ENCODE measurements around the gene SVIL.

Gene SVIL

DNA sequence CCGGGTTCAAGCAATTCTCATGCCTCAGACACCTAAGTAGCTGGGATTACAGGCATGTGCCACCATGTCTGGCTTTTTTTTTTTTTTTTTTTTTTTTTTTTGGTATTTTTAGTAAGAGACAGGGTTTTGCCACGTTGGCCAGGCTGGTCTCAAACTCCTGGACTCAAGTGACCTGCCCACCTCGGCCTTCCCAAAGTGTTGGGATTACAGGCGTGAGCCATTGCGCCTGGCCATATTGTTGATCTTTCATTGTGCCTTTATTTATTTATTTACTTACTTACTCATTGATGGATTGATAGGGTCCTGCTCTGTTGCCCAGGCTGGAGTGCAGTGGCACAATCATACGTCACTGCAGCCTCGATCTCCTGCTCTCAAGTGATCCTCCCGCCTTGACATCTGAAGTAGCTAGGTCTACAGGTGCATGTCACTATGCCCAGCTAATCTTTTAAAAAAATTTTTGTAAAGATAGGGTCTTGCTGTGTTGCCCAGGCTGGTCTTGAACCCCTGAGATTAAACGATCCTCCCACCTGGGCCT, 30.4 kb downstream of the SVIL start:
- no peaks in the 10 kb centered on the region for H3K79me2 ChIP-seq (ENCODE audit: control insufficient read depth, insufficient read depth, low read length, unreplicated experiment)
- no peaks in the 10 kb centered on the region for H3K27me3 ChIP-seq (ENCODE audit: insufficient read depth, low read length)
- peaks cover 5% of the 10 kb centered on the region for H3K4me1 ChIP-seq (ENCODE audit: control insufficient read depth, insufficient read depth, low read length, unreplicated experiment)
- no peak overlapping the region for H3K27ac ChIP-seq (ENCODE audit: low read depth, low read length)
- no peak overlapping the region for H2AFZ ChIP-seq (ENCODE audit: low read length, unreplicated experiment)
- H3K4me3 ChIP-seq (ENCODE audit: low read depth, low read length): no peak overlapping the region
- H3K36me3 ChIP-seq (ENCODE audit: insufficient read depth, low read length): peaks cover 4% of the 10 kb centered on the region; the same call in 1 of the 2 replicates

DNA sequence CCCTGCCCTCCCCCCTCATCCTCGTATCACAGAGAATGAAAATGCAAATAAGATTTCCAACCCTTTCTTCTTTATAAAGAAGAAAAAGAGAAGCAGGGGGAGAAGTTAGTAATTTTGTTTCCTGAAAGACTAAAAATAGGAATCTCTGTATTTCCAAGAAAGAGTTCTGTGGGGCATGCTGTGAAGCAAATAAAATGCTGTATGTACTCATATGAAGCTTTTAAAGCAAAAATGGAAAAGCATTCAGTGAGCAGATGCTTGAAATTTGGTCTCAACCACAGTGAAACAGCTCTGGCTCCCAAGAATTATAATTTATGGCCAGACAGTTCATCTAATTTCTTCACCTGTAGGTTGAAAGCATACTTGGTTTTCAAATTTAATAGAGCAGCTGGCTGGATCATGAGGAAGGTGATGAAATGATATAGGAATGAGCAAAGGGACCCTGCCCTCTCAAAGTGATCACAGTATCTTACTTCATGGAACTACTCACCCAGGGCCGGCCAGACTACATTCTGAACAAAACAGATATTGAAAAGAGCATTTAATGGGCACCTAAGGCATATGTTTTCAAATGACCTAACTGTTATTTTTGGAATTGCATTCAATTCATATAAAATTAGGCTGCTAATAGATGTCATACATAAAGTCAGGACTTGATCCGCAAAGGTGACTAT, 31.4 kb downstream of the SVIL start:
- H3K27ac ChIP-seq (ENCODE audit: low read depth, low read length): no peak overlapping the region
- H2AFZ ChIP-seq (ENCODE audit: low read length, unreplicated experiment): no peak overlapping the region
- no peak overlapping the region for H3K4me3 ChIP-seq (ENCODE audit: low read depth, low read length)
- H3K4me1 ChIP-seq (ENCODE audit: control insufficient read depth, insufficient read depth, low read length, unreplicated experiment): peaks cover 12% of the 10 kb centered on the region
- no peaks in the 10 kb centered on the region for H3K27me3 ChIP-seq (ENCODE audit: insufficient read depth, low read length)
- H3K36me3 ChIP-seq (ENCODE audit: insufficient read depth, low read length): no peaks in the 10 kb centered on the region
- H3K79me2 ChIP-seq (ENCODE audit: control insufficient read depth, insufficient read depth, low read length, unreplicated experiment): no peaks in the 10 kb centered on the region

DNA sequence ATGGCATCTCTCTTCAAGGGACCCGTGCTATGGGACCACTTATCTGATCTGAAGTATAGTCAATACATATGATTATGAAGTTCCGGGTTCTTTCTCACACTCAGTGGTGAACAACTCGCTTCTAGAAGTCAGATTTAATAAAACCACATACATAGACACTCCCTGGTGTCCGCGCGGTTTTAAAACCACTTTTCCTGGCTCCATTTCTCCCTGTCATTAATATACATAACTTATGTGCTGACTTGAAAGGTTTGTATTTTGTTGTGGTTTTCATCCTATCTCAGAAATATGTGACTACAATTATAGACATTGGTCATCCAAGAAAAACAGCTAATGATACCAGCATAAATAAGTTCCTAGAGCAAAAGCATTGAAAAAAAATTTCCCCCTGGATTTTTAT, 34.0 kb downstream of the SVIL start:
- Histone ChIP-seq H2AFZ (ENCODE audit: low read length, unreplicated experiment) (no peak overlapping the region), H3K27me3 (ENCODE audit: insufficient read depth, low read length) (no peaks in the 10 kb centered on the region), H3K27ac (ENCODE audit: low read depth, low read length) (no peak overlapping the region), H3K36me3 (ENCODE audit: insufficient read depth, low read length) (no peaks in the 10 kb centered on the region), H3K79me2 (ENCODE audit: control insufficient read depth, insufficient read depth, low read length, unreplicated experiment) (no peaks in the 10 kb centered on the region), H3K4me1 (ENCODE audit: control insufficient read depth, insufficient read depth, low read length, unreplicated experiment) (peaks cover 12% of the 10 kb centered on the region), H3K4me3 (ENCODE audit: low read depth, low read length) (no peak overlapping the region)

DNA sequence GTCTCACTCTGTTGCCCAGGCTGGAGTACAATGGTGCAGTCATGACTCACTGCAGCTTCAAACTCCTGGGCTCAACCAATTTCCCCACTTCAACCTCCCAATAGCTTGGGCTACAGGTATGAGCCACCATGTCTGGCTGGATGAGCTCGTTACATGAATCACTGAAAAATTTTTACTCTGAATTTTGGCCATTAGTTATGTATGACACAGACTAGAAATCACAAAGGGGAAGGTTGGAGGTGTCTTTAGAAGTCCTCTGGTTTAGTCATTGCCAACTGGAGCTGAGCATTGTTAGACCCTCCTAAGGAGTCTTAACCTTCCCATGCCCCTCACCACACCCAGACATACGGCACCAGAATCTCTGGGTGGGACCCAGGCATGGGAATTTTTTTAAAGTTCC, 34.7 kb downstream of the SVIL start:
- H3K36me3 ChIP-seq (ENCODE audit: insufficient read depth, low read length): no peaks in the 10 kb centered on the region
- H3K27me3 ChIP-seq (ENCODE audit: insufficient read depth, low read length): no peaks in the 10 kb centered on the region
- no peaks in the 10 kb centered on the region for H3K79me2 ChIP-seq (ENCODE audit: control insufficient read depth, insufficient read depth, low read length, unreplicated experiment)
- H2AFZ ChIP-seq (ENCODE audit: low read length, unreplicated experiment): no peak overlapping the region
- peaks cover 12% of the 10 kb centered on the region for H3K4me1 ChIP-seq (ENCODE audit: control insufficient read depth, insufficient read depth, low read length, unreplicated experiment)
- no peak overlapping the region for H3K4me3 ChIP-seq (ENCODE audit: low read depth, low read length)
- no peak overlapping the region for H3K27ac ChIP-seq (ENCODE audit: low read depth, low read length)

DNA sequence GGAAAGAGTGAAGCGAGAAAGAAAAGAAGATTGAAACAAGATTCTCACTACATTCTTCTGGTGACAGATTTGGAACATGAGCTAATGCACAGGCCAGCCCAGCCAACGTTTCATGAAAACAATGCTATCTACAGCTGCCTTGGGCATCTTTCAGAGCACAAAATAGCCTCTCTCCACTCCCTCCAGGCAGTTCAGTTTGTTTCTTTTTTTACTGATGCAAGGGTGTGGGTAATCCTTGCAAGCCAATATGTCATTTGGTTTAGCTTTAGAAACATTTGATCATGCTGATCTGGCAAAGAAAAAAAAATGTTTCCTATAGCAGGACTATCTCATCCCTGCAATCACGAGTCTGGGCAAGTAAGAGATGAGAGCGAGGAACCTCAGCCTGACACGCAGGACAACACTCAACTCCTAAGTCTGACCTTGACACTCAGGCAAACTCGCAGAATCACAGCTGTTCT, 35.9 kb downstream of the SVIL start:
- Histone ChIP-seq H3K27ac (ENCODE audit: low read depth, low read length) (no peak overlapping the region), H3K27me3 (ENCODE audit: insufficient read depth, low read length) (no peaks in the 10 kb centered on the region), H3K36me3 (ENCODE audit: insufficient read depth, low read length) (no peaks in the 10 kb centered on the region), H3K79me2 (ENCODE audit: control insufficient read depth, insufficient read depth, low read length, unreplicated experiment) (no peaks in the 10 kb centered on the region), H3K4me3 (ENCODE audit: low read depth, low read length) (no peak overlapping the region), H3K4me1 (ENCODE audit: control insufficient read depth, insufficient read depth, low read length, unreplicated experiment) (peaks cover 12% of the 10 kb centered on the region), H2AFZ (ENCODE audit: low read length, unreplicated experiment) (no peak overlapping the region)

DNA sequence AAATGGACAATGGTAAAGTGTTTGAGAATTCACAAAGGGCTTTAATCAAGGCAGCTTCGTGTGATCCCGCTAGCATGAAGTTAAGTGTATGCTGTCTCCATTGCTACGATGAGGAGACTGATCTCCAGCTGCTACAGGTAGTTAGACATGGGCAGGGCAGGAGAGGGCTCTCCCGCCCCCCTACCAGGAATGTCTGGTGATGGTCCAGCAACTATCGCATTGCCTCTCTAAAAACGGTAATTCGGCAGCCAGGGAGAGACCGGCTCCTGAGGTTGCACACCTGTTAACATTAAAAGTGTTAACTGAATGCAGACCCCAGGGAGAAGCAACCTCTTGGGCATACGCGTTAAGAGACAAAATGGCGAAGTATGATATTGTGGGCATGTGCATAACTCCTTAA, 37.9 kb downstream of the SVIL start:
- no peak overlapping the region for H3K27ac ChIP-seq (ENCODE audit: low read depth, low read length)
- H3K4me1 ChIP-seq (ENCODE audit: control insufficient read depth, insufficient read depth, low read length, unreplicated experiment): peaks cover 24% of the 10 kb centered on the region
- H3K79me2 ChIP-seq (ENCODE audit: control insufficient read depth, insufficient read depth, low read length, unreplicated experiment): no peaks in the 10 kb centered on the region
- H2AFZ ChIP-seq (ENCODE audit: low read length, unreplicated experiment): no peak overlapping the region
- no peaks in the 10 kb centered on the region for H3K36me3 ChIP-seq (ENCODE audit: insufficient read depth, low read length)
- H3K4me3 ChIP-seq (ENCODE audit: low read depth, low read length): no peak overlapping the region
- H3K27me3 ChIP-seq (ENCODE audit: insufficient read depth, low read length): no peaks in the 10 kb centered on the region

DNA sequence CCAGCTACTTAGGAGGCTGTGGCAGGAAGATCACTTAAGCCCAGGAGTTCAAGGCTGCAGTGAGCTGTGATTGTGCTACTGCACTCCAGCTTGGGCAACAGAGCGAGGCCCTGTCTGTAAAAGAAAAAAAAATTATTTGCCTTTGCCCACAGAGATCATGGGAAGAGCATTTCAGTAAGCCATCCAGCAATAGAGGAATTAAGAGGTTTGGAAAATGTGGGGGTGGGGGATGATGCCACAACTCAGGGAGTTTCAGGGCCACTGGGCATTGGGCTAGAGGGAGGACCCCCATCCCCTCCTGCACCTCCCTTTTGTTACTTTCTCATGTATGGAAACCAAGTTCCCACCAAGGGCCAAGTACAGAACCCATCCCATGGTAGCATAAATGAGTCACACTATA, 38.4 kb downstream of the SVIL start:
- Histone ChIP-seq H3K27ac (ENCODE audit: low read depth, low read length) (no peak overlapping the region), H2AFZ (ENCODE audit: low read length, unreplicated experiment) (no peak overlapping the region), H3K36me3 (ENCODE audit: insufficient read depth, low read length) (no peaks in the 10 kb centered on the region), H3K4me1 (ENCODE audit: control insufficient read depth, insufficient read depth, low read length, unreplicated experiment) (peaks cover 24% of the 10 kb centered on the region), H3K79me2 (ENCODE audit: control insufficient read depth, insufficient read depth, low read length, unreplicated experiment) (no peaks in the 10 kb centered on the region), H3K4me3 (ENCODE audit: low read depth, low read length) (no peak overlapping the region), H3K27me3 (ENCODE audit: insufficient read depth, low read length) (no peaks in the 10 kb centered on the region)

DNA sequence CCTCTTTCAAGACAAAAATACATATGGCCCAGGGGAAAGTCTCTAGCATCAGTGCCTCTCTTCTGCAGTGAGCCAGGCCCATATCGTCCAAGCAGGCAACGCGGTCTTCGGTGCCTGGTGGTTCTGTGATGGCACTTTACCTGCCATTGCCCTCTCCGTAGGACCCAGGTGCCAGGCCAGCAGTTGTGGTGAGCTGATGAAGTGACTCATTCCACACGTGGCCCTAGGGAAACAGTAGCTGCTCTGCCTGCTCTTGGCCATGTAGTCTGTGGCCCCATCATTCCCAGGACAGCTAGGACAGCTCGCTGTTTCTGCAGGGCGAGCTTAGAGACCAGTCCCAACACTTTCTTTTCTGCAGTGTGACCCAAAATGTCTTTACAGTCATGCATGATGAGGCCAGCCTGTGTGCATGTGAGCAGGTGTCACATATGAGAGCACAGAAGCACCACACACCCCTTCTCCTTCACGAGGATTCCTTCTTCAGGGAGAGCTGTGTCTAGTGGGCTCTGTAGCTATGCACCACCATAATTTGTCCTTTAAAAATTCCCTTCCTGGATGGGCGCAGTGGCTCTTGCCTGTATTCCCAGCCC, 39.0 kb downstream of the SVIL start:
- H3K27ac ChIP-seq (ENCODE audit: low read depth, low read length): no peak overlapping the region
- H3K36me3 ChIP-seq (ENCODE audit: insufficient read depth, low read length): no peaks in the 10 kb centered on the region
- H3K27me3 ChIP-seq (ENCODE audit: insufficient read depth, low read length): no peaks in the 10 kb centered on the region
- H3K4me1 ChIP-seq (ENCODE audit: control insufficient read depth, insufficient read depth, low read length, unreplicated experiment): peaks cover 29% of the 10 kb centered on the region
- no peak overlapping the region for H2AFZ ChIP-seq (ENCODE audit: low read length, unreplicated experiment)
- no peaks in the 10 kb centered on the region for H3K79me2 ChIP-seq (ENCODE audit: control insufficient read depth, insufficient read depth, low read length, unreplicated experiment)
- no peak overlapping the region for H3K4me3 ChIP-seq (ENCODE audit: low read depth, low read length)

DNA sequence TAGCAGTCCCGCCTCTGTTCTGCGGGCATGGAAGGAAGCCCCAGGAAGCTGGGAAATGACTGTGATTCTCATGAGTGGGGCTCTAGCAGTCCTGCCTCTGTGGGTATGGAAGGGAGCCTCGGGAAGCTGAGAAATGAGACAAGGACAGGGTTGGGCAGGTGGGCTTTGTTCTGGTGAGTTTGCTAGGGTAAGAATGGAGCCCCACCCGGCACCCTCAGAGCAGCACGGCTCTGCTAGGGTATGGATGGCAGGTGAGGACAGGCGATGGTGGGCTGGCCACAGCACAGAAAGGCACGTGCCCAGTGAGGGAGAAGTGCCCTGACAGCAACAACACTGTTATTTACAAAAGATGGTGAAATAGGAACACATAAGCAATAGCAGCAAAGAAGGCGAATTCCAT, 39.6 kb downstream of the SVIL start:
- Histone ChIP-seq H3K4me1 (ENCODE audit: control insufficient read depth, insufficient read depth, low read length, unreplicated experiment) (peaks cover 34% of the 10 kb centered on the region), H3K27ac (ENCODE audit: low read depth, low read length) (no peak overlapping the region), H3K36me3 (ENCODE audit: insufficient read depth, low read length) (no peaks in the 10 kb centered on the region), H3K4me3 (ENCODE audit: low read depth, low read length) (no peak overlapping the region), H3K27me3 (ENCODE audit: insufficient read depth, low read length) (no peaks in the 10 kb centered on the region), H3K79me2 (ENCODE audit: control insufficient read depth, insufficient read depth, low read length, unreplicated experiment) (no peaks in the 10 kb centered on the region), H2AFZ (ENCODE audit: low read length, unreplicated experiment) (no peak overlapping the region)

DNA sequence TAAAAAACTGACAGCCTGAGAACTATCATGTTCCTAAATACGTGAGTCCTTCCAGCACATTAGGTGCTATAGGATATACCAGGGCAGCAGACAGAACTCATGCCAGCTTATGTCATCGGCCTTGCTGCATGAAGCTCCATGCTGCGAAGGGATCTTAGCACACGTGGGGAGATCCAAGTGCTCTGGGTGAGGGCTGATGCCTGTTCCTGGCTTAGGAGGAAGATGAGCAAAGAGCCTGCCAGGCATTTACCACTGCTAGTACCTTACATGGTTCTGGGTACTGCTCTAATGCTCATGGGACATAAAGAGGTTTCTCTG, 43.2 kb downstream of the SVIL start:
- Histone ChIP-seq H3K36me3 (ENCODE audit: insufficient read depth, low read length) (no peaks in the 10 kb centered on the region), H2AFZ (ENCODE audit: low read length, unreplicated experiment) (no peak overlapping the region), H3K4me3 (ENCODE audit: low read depth, low read length) (no peak overlapping the region), H3K27me3 (ENCODE audit: insufficient read depth, low read length) (no peaks in the 10 kb centered on the region), H3K4me1 (ENCODE audit: control insufficient read depth, insufficient read depth, low read length, unreplicated experiment) (peaks cover 51% of the 10 kb centered on the region), H3K79me2 (ENCODE audit: control insufficient read depth, insufficient read depth, low read length, unreplicated experiment) (peaks cover 7% of the 10 kb centered on the region), H3K27ac (ENCODE audit: low read depth, low read length) (peak overlapping the region; percentile 97; the same call in 1 of the 2 replicates)

All from ACC112 (cell line).